SJSA1 (cell line): ENCODE results near the gene GCC1. TPM values are rescaled to one million over a fixed set of nuclear protein-coding genes. Genes with fewer than 3 reads are reported as not detected.
"Not testable (repeated sequence)": the region's sequence is repeated elsewhere in the genome, so short reads cannot be mapped to it uniquely, and the experiment has no call there.

Source experiments
- DNase-seq, 2 experiments: peaks; one replicate each; pipeline ENCODE4 v3.0.0-alpha.2; 2015 to 2020; ENCODE audit warnings: low spot score in 2 of 2, low read depth in 1 of 2
- H3K27ac ChIP-seq: fragments of 250-450 bp; sonication (Bioruptor Pico); 2 replicates; pipeline ENCODE4 v1.5.1; 2020; ENCODE audit warnings: mild to moderate bottlenecking, moderate library complexity
- H3K27me3 ChIP-seq: fragments of 250-450 bp; sonication (Bioruptor Pico); replicated peaks from 2 replicates; pipeline ENCODE4 v1.5.1; 2020; ENCODE audit warnings: mild to moderate bottlenecking, moderate library complexity
- H3K36me3 ChIP-seq: fragments of 250-450 bp; sonication (Bioruptor Pico); 2 replicates; pipeline ENCODE4 v1.5.1; 2020; ENCODE audit warnings: mild to moderate bottlenecking
- H3K4me1 ChIP-seq: fragments of 250-450 bp; sonication (Bioruptor Pico); replicated peaks from 2 replicates; pipeline ENCODE4 v1.6.1; 2021; ENCODE audit warnings: mild to moderate bottlenecking
- H3K4me3 ChIP-seq: fragments of 250-450 bp; sonication (Bioruptor Pico); 2 replicates; pipeline ENCODE4 v1.5.1; 2020; ENCODE audit warnings: mild to moderate bottlenecking
- H3K9me3 ChIP-seq: fragments of 250-450 bp; sonication (Bioruptor Pico); replicated peaks from 2 replicates; pipeline ENCODE4 v1.5.1; 2020; ENCODE audit warnings: mild to moderate bottlenecking
- total RNA-seq: library from RNA; depleted of rRNA; stranded (reverse); fragments of >200 nt; shearing (Covaris generic); gene quantifications from 2 replicates; pipeline ENCODE4 v1.2.3, GENCODE V29; 2014; rRNA removed

GCC1 gene
- total RNA-seq, 1 experiment from 2014 or later: 12.2 TPM

GRCh38 chr7:127546313-127546712 lies 39.1 kb downstream of the GCC1 start:
- no peak for DNase-seq
- no peaks in the 10 kb centered on the region for H3K9me3 ChIP-seq

GRCh38 chr7:127541548-127541947 lies 43.8 kb downstream of the GCC1 start:
- Histone ChIP-seq H3K27me3 (peaks cover 7% of the 10 kb centered on the region; the same call in 1 of the 2 replicates), H3K27ac (no peak overlapping the region), H3K9me3 (no peaks in the 10 kb centered on the region), H3K4me1 (no peaks in the 10 kb centered on the region), H3K36me3 (no peaks in the 10 kb centered on the region), H3K4me3 (no peak overlapping the region)
- DNase-seq: no peak

More at GRCh38 chr7:127546313-127546712, 39.1 kb downstream of the GCC1 start:
- no peak overlapping the region for H3K4me3 ChIP-seq
- H3K4me1 ChIP-seq: no peaks in the 10 kb centered on the region
- no peaks in the 10 kb centered on the region for H3K36me3 ChIP-seq
- H3K27ac ChIP-seq: no peak overlapping the region
- H3K27me3 ChIP-seq: no peaks in the 10 kb centered on the region

- H3K4me3 ChIP-seq, H3K9me3 ChIP-seq, H3K27ac ChIP-seq, DNase-seq, H3K4me1 ChIP-seq, H3K36me3 ChIP-seq: not testable (repeated sequence)
- H3K27me3 ChIP-seq: peaks cover 16% of the 10 kb centered on the region
These were observed 44.9 kb downstream of the GCC1 start for GRCh38 chr7:127540461-127540860.

GRCh38 chr7:127539116-127539515 lies 46.3 kb downstream of the GCC1 start:
- Histone ChIP-seq H3K9me3 (no peaks in the 10 kb centered on the region), H3K36me3 (no peaks in the 10 kb centered on the region), H3K27me3 (peaks cover 24% of the 10 kb centered on the region), H3K27ac (no peak overlapping the region), H3K4me1 (no peaks in the 10 kb centered on the region), H3K4me3 (no peak overlapping the region)
- DNase-seq: no peak

GRCh38 chr7:127536741-127537140 lies 48.7 kb downstream of the GCC1 start:
- H3K4me1 ChIP-seq: no peaks in the 10 kb centered on the region
- H3K4me3 ChIP-seq: no peak overlapping the region
- no peaks in the 10 kb centered on the region for H3K36me3 ChIP-seq
- no peak for DNase-seq
- no peaks in the 10 kb centered on the region for H3K9me3 ChIP-seq
- peaks cover 24% of the 10 kb centered on the region for H3K27me3 ChIP-seq
- no peak overlapping the region for H3K27ac ChIP-seq

- H3K4me3 ChIP-seq: no peak overlapping the region
- no peak for DNase-seq
- peaks cover 24% of the 10 kb centered on the region for H3K27me3 ChIP-seq
These were observed 49.1 kb downstream of the GCC1 start for GRCh38 chr7:127536394-127536691.

GRCh38 chr7:127535546-127536393 lies 49.6 kb downstream of the GCC1 start:
- H3K27ac ChIP-seq: no peak overlapping the region
- no peaks in the 10 kb centered on the region for H3K4me1 ChIP-seq
- no peaks in the 10 kb centered on the region for H3K9me3 ChIP-seq
- no peak for DNase-seq
- no peak overlapping the region for H3K4me3 ChIP-seq
- H3K36me3 ChIP-seq: no peaks in the 10 kb centered on the region
- peaks cover 24% of the 10 kb centered on the region for H3K27me3 ChIP-seq

More at GRCh38 chr7:127536394-127536691, 49.1 kb downstream of the GCC1 start:
- Histone ChIP-seq H3K4me1 (no peaks in the 10 kb centered on the region), H3K36me3 (no peaks in the 10 kb centered on the region), H3K27ac (no peak overlapping the region), H3K9me3 (no peaks in the 10 kb centered on the region)

- Histone ChIP-seq H3K4me3 (no peak overlapping the region), H3K4me1 (no peaks in the 10 kb centered on the region), H3K9me3 (no peaks in the 10 kb centered on the region), H3K27ac (no peak overlapping the region), H3K36me3 (no peaks in the 10 kb centered on the region), H3K27me3 (peaks cover 24% of the 10 kb centered on the region)
- DNase-seq: no peak
These were observed 50.8 kb downstream of the GCC1 start for GRCh38 chr7:127534636-127535035.

GRCh38 chr7:127532736-127533135 lies 52.7 kb downstream of the GCC1 start:
- peaks cover 29% of the 10 kb centered on the region for H3K27me3 ChIP-seq
- H3K27ac ChIP-seq: no peak overlapping the region
- H3K36me3 ChIP-seq: no peaks in the 10 kb centered on the region
- no peak overlapping the region for H3K4me3 ChIP-seq
- H3K4me1 ChIP-seq: no peaks in the 10 kb centered on the region
- no peaks in the 10 kb centered on the region for H3K9me3 ChIP-seq
- DNase-seq: no peak

GRCh38 chr7:127532151-127532550 lies 53.2 kb downstream of the GCC1 start:
- Histone ChIP-seq H3K9me3 (no peaks in the 10 kb centered on the region), H3K4me3 (no peak overlapping the region), H3K36me3 (no peaks in the 10 kb centered on the region), H3K27me3 (peaks cover 29% of the 10 kb centered on the region), H3K27ac (no peak overlapping the region), H3K4me1 (no peaks in the 10 kb centered on the region)
- no peak for DNase-seq

Other genes with a start within 250 kb of the GCC1 start
- gene ZNF800, start 192.9 kb downstream of the GCC1 start, total RNA-seq: 7.5 and 16.3 TPM in 2 replicates
- gene ARF5, start 2.8 kb upstream of the GCC1 start, total RNA-seq: 154 and 169 TPM in 2 replicates
- 2.2 and 3.0 TPM in 2 replicates for gene FSCN3, start 8.1 kb upstream of the GCC1 start, total RNA-seq
- gene PAX4, start 32.5 kb upstream of the GCC1 start, total RNA-seq: not detected in 2 replicates
- gene SND1, start 66.6 kb upstream of the GCC1 start, total RNA-seq: 163 and 172 TPM in 2 replicates